Esophagus squamous epithelium (tissue), 5 donors: ENCODE data around the gene RITA1. TPM values are rescaled to one million over a fixed set of nuclear protein-coding genes. Genes with fewer than 3 reads are reported as not detected.

Source experiments
- DNase-seq: peaks from one replicate; lab custom pipeline; 2025; lab: John Stamatoyannopoulos, UW
- H3K27ac ChIP-seq, 4 donors: fragments of 200-600 bp; sonication (generic); one replicate each; pipeline ENCODE4 v1.5.1; 2016 to 2019; ENCODE audit warnings: mild to moderate bottlenecking in 1 of 4
- H3K27me3 ChIP-seq, 4 donors: fragments of 200-600 bp; sonication (generic); 1 replicate in 3 of 4; 2 replicates in 1 of 4; pipeline versions ENCODE4 v1.5.1 to v1.6.0; 2017 to 2021; ENCODE audit warnings: antibody characterized with exemption in 1 of 4
- H3K36me3 ChIP-seq, 3 donors: fragments of 200-600 bp; sonication (generic); one replicate each; pipeline ENCODE4 v1.5.1; 2016 to 2019
- H3K4me1 ChIP-seq, 3 donors: fragments of 200-600 bp; sonication (generic); one replicate each; pipeline ENCODE4 v1.5.1; 2017 to 2019
- H3K4me3 ChIP-seq, 4 donors: fragments of 200-600 bp; sonication (generic); 1 replicate in 3 of 4; 2 replicates in 1 of 4; pipeline ENCODE4 v1.5.1; 2016 to 2019; ENCODE audit warnings: mild to moderate bottlenecking in 2 of 4, moderate library complexity in 1 of 4
- H3K9me3 ChIP-seq, 3 donors: fragments of 200-600 bp; sonication (generic); one replicate each; pipeline ENCODE4 v1.5.1; 2016 to 2019
- POLR2A ChIP-seq, 4 donors: fragments of 450-650 bp; IDR thresholded peaks; one replicate each; pipeline ENCODE4 v1.6.1; 2017; ENCODE audit warnings: antibody characterized with exemption in 4 of 4, mild to moderate bottlenecking in 4 of 4, moderate library complexity in 3 of 4
- WGBS, 2 donors: methylation state at CpG; one replicate each; pipeline ENCODE4 v1.1.5; 2018; 5-methylcytosine and 5-hydroxymethylcytosine counted together
- intact Hi-C: fragments of 100-400 bp; cut with DNase I; formaldehyde crosslinking; loops from one replicate; pipeline ENCODE4 v1.15.0; 2022
- total RNA-seq, 4 donors: library from RNA; depleted of rRNA; stranded (reverse); fragments of >200 nt; gene quantifications; one replicate each; pipeline ENCODE4 v1.1.0, GENCODE V29; 2016
- TF ChIP-seq, protein P1 (sequence below), 6 experiments: fragments of 450-650 bp in 4 of 6; fragments of 200-600 bp in 2 of 6; sonication (generic) in 2 of 6; IDR thresholded peaks; one replicate each; pipeline ENCODE4 v1.5.1; 2016 to 2019; ENCODE audit warnings: antibody characterized with exemption in 6 of 6, mild to moderate bottlenecking in 4 of 6, moderate library complexity in 4 of 6
- donor health status: DM: yes; HTN: yes; CAD: no.

The RITA1 gene
- total RNA-seq, 4 donors from 2014 or later = 17.0 to 30.0 (median 20.3) TPM

DNA sequence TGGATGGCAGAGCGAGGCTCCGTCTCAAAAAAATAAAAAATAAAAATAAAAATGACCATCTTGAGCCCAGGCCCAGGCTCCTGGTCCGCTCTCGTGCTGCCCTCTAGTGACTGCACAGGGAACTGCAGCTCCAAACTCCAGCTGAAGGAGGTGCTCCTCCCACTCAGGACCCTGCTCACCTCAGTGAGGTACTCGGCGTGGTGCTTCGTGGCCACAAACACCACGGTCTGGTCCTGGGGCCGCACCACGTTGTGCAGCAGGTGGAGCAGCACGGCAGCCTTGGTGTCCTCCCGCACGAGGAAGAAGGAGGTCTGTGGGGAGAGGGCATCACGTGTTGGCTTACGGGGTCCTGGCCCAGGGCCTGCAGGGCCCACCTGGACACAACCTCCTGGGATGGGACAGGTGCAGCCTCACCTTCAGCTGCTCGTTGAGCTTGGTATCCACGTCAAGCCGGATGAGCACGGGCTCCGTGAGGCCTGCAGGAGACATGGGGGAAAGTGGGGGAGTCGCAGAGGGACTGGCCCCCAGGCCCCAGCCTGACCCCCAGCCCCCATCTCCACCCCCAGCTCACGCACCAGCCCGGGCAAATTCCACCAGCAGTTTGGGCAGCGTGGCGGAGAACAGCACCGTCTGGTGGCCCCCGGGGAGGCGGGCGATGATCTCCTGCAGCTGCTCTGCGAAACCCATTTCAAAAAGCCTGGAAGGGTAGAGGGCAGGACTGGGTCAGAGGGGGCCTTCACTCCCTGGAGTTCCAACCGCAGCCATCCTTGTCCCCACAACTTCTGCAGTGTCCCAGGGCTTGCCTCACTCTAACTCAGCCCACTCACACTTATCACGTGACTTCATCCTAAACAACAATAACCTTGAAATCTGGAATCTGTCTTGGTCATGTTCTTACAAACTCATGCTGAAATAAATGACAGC is 10.8 kb upstream of the RITA1 start:
- WGBS, 2 donors = 14 to 46% methylated on average over 12 to 18 of the region's 32 CpGs
- intact Hi-C loops = loop anchor here (5.0 kb wide), 1 partner anchor 127 kb away; no protein-coding TSS in a partner anchor
- DNase-seq = no peak

DNA sequence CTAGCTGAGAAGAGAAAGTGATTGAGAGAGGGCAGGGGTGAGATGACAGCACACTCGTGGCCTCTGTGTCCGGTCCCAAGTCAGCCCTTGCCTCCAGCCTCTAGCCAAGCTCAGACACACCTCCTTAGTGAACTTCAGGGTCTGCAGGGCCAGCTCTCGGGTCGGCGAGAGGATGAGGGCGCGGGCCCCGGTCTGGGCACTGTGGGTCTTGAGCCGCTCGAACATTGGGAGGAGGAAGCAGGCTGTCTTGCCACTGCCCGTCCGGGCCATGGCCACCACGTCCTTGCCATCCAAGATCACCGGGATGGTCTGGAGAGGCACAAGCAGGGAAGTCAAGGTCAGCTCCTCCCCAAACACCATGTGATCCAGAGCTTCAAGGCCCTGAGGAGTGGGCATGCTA is 6.5 kb upstream of the RITA1 start:
- H3K4me3 ChIP-seq = no peak overlapping the region
- WGBS, 2 donors = 89 to 97% methylated on average over 3 to 6 of the region's 14 CpGs
- H3K27ac ChIP-seq = no peak overlapping the region
- H3K4me1 ChIP-seq = peaks cover 4 to 19% (median 9%) of the 10 kb centered on the region in 3 donors
- peaks cover 38 to 91% (median 49%) of the 10 kb centered on the region in 3 donors for H3K36me3 ChIP-seq
- TF ChIP-seq, protein P1, sequence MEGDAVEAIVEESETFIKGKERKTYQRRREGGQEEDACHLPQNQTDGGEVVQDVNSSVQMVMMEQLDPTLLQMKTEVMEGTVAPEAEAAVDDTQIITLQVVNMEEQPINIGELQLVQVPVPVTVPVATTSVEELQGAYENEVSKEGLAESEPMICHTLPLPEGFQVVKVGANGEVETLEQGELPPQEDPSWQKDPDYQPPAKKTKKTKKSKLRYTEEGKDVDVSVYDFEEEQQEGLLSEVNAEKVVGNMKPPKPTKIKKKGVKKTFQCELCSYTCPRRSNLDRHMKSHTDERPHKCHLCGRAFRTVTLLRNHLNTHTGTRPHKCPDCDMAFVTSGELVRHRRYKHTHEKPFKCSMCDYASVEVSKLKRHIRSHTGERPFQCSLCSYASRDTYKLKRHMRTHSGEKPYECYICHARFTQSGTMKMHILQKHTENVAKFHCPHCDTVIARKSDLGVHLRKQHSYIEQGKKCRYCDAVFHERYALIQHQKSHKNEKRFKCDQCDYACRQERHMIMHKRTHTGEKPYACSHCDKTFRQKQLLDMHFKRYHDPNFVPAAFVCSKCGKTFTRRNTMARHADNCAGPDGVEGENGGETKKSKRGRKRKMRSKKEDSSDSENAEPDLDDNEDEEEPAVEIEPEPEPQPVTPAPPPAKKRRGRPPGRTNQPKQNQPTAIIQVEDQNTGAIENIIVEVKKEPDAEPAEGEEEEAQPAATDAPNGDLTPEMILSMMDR (IDR thresholded peaks at IDR 0.05) = no peak
- TF ChIP-seq POLR2A (IDR thresholded peaks at IDR 0.05) = no peak
- intact Hi-C loops = no loop called here
- DNase-seq = no peak
- no peaks in the 10 kb centered on the region for H3K9me3 ChIP-seq
- no peaks in the 10 kb centered on the region for H3K27me3 ChIP-seq

More for the DNA sequence above, 10.8 kb upstream of the RITA1 start:
- Histone ChIP-seq H3K27me3 (no peaks in the 10 kb centered on the region), H3K4me1 (no peaks in the 10 kb centered on the region), H3K4me3 (no peak overlapping the region), H3K27ac (no peak overlapping the region), H3K36me3 (peaks cover 32 to 100% (median 74%) of the 10 kb centered on the region in 3 donors), H3K9me3 (no peaks in the 10 kb centered on the region)
- TF ChIP-seq, protein P1 (IDR thresholded peaks at IDR 0.05) = peak; percentile 89 to 100 (median 94)
- no peak for TF ChIP-seq POLR2A (IDR thresholded peaks at IDR 0.05)

DNA sequence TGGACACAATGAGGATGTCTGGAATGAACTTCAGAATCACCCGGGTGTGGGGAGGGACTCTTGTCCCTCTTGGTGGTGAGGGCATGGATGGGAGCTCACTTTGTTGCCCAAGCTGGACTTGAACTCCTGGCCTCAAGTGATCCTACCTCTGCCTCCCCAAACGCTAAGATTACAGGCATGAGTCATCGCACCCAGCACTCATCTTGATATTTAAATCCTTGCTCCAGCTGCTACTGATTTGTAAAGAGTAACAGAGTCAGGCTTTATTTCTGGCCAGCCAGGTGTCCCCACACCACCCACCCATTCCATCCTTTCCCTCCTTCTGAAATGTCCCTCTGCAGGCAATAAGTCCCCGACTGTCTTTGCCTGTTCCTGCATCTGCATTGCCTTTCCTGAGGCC is 5.2 kb upstream of the RITA1 start:
- peaks cover 6 to 25% (median 13%) of the 10 kb centered on the region in 3 donors for H3K4me1 ChIP-seq
- H3K4me3 ChIP-seq = no peak overlapping the region
- H3K36me3 ChIP-seq = peaks cover 38 to 78% (median 47%) of the 10 kb centered on the region in 3 donors
- H3K27ac ChIP-seq = no peak overlapping the region
- intact Hi-C loops = no loop called here
- no peaks in the 10 kb centered on the region for H3K27me3 ChIP-seq
- no peak for DNase-seq
- no peaks in the 10 kb centered on the region for H3K9me3 ChIP-seq
- no peak for TF ChIP-seq POLR2A (IDR thresholded peaks at IDR 0.05)
- TF ChIP-seq, protein P1 (IDR thresholded peaks at IDR 0.05) = no peak
- 67 to 80% methylated on average over 4 of the region's 4 CpGs for WGBS, 2 donors

DNA sequence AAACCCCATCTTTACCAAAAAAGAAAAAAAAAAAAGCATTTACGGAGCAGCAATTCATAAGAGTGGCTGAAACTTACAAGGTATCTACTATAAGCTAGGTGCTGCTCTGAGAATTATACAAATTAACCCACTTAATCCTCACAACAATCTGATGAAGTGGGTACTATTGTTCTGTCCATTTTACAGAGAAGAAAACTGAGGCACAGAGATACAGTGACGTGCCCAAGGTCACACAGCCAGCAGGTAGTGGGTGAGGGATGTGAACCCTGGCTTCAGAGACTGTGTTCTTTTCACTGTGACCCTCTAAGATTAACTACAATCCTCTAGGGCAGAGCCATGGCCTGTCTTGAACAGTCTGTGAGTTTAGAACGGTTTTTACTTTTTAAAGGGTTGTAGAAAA is 3.5 kb upstream of the RITA1 start:
- no peak overlapping the region for H3K4me3 ChIP-seq
- no peaks in the 10 kb centered on the region for H3K27me3 ChIP-seq
- no peak for DNase-seq
- no peaks in the 10 kb centered on the region for H3K9me3 ChIP-seq
- intact Hi-C loops = no loop called here
- no peak overlapping the region for H3K27ac ChIP-seq
- TF ChIP-seq, protein P1 (IDR thresholded peaks at IDR 0.05) = no peak
- TF ChIP-seq POLR2A (IDR thresholded peaks at IDR 0.05) = no peak
- WGBS, 2 donors = 86 to 96% methylated on average over 3 of the region's 3 CpGs
- H3K36me3 ChIP-seq = peaks cover 33 to 61% (median 34%) of the 10 kb centered on the region in 3 donors
- H3K4me1 ChIP-seq = peaks cover 17 to 37% (median 25%) of the 10 kb centered on the region in 3 donors

DNA sequence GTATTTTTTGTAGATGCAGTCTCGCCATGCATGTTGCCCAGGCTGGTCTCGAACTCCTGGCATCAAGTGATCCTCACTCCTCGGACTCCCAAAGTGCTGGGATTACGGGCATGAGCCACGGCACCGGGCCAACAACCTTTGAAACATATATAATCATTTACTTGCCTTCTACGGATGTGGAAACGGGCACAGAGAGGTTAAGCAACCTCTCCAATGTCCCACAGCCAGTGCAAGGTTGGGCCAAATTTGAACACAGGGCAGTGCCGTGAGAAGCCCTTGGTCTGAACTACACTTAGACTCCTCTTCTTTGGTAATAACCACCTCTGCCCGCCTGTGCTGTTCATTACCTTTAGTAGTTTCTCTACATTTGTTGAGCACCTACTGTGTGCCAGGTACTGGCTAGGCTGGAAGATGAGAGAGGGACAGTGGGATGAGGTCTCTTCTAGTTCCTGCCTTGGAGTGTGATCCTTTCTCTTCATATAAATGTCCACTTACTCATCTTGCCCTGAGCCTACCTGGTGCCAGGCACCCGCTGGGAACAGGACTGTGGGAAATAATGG is 2.4 kb upstream of the RITA1 start:
- no peak overlapping the region for H3K4me3 ChIP-seq
- DNase-seq = no peak
- TF ChIP-seq POLR2A (IDR thresholded peaks at IDR 0.05) = no peak
- TF ChIP-seq, protein P1 (IDR thresholded peaks at IDR 0.05) = no peak
- intact Hi-C loops = no loop called here
- H3K36me3 ChIP-seq = peaks cover 23 to 55% (median 24%) of the 10 kb centered on the region in 3 donors
- no peak overlapping the region for H3K27ac ChIP-seq
- H3K27me3 ChIP-seq = no peaks in the 10 kb centered on the region
- 91 to 96% methylated on average over 10 of the region's 11 CpGs for WGBS, 2 donors
- no peaks in the 10 kb centered on the region for H3K9me3 ChIP-seq
- H3K4me1 ChIP-seq = peaks cover 17 to 49% (median 33%) of the 10 kb centered on the region in 3 donors
